GM12873 (cell line): Measurements from ENCODE around the gene RAPGEF1.

Experiments
- TF ChIP-seq, protein P1 (sequence below): IDR thresholded peaks from 2 replicates; pipeline ENCODE4 v1.5.1; 2012; ENCODE audit warnings: low read depth, mild to moderate bottlenecking, moderate library complexity, low read length, control low read depth; ENCODE audit not compliant: insufficient read depth; ENCODE audit errors: missing control alignments

The RAPGEF1 gene

GRCh38 chr9:131674425-131675421 lies 65.2 kb downstream of the RAPGEF1 start:
- TF ChIP-seq, protein P1, sequence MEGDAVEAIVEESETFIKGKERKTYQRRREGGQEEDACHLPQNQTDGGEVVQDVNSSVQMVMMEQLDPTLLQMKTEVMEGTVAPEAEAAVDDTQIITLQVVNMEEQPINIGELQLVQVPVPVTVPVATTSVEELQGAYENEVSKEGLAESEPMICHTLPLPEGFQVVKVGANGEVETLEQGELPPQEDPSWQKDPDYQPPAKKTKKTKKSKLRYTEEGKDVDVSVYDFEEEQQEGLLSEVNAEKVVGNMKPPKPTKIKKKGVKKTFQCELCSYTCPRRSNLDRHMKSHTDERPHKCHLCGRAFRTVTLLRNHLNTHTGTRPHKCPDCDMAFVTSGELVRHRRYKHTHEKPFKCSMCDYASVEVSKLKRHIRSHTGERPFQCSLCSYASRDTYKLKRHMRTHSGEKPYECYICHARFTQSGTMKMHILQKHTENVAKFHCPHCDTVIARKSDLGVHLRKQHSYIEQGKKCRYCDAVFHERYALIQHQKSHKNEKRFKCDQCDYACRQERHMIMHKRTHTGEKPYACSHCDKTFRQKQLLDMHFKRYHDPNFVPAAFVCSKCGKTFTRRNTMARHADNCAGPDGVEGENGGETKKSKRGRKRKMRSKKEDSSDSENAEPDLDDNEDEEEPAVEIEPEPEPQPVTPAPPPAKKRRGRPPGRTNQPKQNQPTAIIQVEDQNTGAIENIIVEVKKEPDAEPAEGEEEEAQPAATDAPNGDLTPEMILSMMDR, result no peak

DNA sequence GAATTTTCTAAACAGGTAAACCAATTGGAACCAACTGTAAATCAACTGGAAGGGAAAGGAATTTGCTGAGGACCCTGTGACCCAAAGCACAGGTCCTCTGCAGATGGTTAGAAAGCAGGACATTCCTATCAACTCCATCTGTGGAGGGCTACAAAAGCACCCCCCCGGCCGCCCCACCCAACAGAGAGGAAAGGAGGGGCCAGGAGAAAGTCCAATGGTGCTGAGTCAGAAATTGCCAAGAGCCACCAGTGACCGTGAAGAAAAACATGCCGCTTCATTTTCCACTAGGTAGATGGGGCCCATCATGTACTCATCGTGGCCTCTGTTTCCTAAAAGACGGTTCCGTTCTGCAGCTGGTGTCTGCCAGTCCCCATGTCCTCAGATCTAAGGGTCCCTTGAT lies 66.3 kb downstream of the RAPGEF1 start:
- TF ChIP-seq, protein P1, result no peak

- TF ChIP-seq, protein P1, result no peak
Observed at GRCh38 chr9:131673068-131673467, 66.8 kb downstream of the RAPGEF1 start.

- TF ChIP-seq, protein P1, result no peak
Observed at GRCh38 chr9:131672451-131672850, 67.4 kb downstream of the RAPGEF1 start.

DNA sequence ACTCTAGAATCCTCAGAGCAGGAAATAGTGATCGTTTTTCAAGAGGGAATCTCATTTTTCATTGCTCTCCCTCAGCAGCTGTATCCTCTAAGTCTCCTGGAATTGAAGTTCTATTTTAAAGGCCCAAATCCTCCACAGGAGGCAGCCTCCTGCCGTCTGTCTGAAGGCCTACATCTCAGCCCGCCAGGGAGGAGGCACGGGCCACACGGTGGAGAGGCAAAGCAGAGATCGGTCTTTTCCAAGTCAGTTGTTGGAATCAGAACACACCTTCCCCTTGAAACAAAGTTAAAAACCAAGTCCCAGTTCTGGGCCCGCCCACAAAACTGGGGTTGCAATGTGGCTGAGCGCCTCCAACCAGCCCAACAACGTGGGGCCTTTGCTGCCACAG lies 68.7 kb downstream of the RAPGEF1 start:
- TF ChIP-seq, protein P1, result no peak

- TF ChIP-seq, protein P1, result no peak
Observed at GRCh38 chr9:131670247-131671132, 69.4 kb downstream of the RAPGEF1 start.
